ENCODE results near the gene ATP7B. TPM values are rescaled to one million over a fixed set of nuclear protein-coding genes. Genes with fewer than 3 reads are reported as not detected.

Gene ATP7B
- total RNA-seq, result 11.2 and 11.4 TPM in 2 replicates

DNA sequence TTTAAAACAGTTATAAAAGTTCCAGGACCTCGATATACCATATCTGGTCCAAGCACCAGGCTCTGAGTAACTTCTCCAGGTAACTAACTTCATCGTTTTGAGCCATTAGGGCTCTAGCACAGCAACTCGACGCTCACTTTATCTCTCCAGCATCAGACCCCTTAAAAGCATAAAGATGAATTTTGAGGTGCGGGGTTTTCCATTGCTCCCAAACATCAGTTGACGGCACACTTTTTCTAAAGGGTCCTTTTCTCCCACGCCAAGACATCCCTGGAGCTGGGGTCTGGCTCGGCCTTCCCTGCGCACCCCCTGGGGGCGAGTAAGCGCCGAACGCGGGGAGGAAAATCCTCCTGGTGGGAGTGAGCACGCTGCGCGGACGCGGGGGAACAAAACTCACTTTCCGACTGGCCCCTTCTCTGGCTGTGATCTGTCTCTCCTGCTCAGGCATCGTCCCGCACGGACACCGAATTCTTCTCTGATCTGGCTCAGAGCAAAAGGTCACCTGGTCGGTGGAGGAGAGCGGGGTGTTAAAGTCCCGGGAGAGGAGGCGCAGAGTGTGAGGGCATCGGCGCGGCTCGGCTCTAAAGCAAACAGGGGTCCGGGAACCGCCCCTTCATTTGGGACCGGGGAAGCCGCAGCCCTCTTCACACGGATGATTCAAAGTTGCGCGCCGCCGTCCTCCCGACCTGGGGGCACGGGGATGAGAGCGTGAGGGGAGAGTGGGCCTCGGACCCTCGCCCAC is at the start of gene ATP7B:
TSS of gene ATP7B (minus strand) at position 561 of the 742 bp plus-strand sequence. CDS start at position 448, 113 bp downstream.
- peak within 1 kb of the TSS; percentile 73 for H3K4me3 ChIP-seq (ENCODE audit: low read depth, low read length)
- DNase-seq (ENCODE audit: low read depth), result no peak
- TF ChIP-seq, protein P1, sequence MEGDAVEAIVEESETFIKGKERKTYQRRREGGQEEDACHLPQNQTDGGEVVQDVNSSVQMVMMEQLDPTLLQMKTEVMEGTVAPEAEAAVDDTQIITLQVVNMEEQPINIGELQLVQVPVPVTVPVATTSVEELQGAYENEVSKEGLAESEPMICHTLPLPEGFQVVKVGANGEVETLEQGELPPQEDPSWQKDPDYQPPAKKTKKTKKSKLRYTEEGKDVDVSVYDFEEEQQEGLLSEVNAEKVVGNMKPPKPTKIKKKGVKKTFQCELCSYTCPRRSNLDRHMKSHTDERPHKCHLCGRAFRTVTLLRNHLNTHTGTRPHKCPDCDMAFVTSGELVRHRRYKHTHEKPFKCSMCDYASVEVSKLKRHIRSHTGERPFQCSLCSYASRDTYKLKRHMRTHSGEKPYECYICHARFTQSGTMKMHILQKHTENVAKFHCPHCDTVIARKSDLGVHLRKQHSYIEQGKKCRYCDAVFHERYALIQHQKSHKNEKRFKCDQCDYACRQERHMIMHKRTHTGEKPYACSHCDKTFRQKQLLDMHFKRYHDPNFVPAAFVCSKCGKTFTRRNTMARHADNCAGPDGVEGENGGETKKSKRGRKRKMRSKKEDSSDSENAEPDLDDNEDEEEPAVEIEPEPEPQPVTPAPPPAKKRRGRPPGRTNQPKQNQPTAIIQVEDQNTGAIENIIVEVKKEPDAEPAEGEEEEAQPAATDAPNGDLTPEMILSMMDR (IDR thresholded peaks at IDR 0.05; ENCODE audit: insufficient read depth, low read length, poor library complexity, severe bottlenecking), result peak; percentile 22
- H3K27me3 ChIP-seq (ENCODE audit: control insufficient read depth, insufficient read depth, low read length), result no peaks in the 10 kb centered on the region
- no peaks in the 10 kb centered on the region for H3K36me3 ChIP-seq (ENCODE audit: control insufficient read depth, insufficient read depth, low read length)

DNA sequence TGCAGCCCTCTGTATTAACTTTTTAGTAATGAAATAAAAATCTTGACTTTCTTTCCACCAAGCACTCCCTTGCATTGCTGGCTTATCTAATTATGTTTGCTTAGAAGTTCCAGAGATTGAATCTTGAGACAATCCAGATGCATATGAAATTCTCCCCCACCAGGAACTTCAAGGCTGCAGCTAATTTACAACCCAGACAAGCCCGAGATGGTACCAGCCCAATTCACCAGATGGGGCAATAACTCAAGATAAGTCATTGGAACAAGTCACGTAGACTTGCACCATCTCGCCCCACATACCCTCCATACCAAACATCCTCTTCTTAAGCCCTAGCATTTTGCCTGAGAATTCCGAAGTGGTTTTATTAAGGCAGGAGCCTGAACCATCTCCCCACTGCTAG is 42.2 kb upstream of the ATP7B start:
- TF ChIP-seq, protein P1 (IDR thresholded peaks at IDR 0.05; ENCODE audit: insufficient read depth, low read length, poor library complexity, severe bottlenecking), result no peak
- DNase-seq (ENCODE audit: low read depth), result no peak
- no peaks in the 10 kb centered on the region for H3K36me3 ChIP-seq (ENCODE audit: control insufficient read depth, insufficient read depth, low read length)

DNA sequence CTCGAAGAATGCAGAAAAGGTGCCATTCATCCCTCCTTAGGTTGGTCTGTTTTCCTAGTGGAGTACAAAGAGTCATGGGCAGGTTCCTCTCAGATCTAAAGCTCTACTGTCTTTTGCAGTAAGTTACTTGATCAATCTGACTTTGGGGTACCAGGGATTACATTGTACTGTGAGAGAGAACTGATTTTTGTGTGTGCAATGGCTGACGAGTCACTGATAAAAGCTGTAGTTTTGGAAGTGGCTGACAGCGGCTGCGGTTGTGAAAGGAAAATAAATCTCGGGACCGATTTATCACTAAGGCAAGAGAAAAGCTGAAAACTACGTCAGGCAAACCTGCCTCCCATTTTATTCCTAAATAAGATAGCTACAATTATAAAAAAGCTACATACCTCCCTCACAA is 40.1 kb upstream of the ATP7B start:
- no peaks in the 10 kb centered on the region for H3K36me3 ChIP-seq (ENCODE audit: control insufficient read depth, insufficient read depth, low read length)
- DNase-seq (ENCODE audit: low read depth), result no peak
- H3K27me3 ChIP-seq (ENCODE audit: control insufficient read depth, insufficient read depth, low read length), result no peaks in the 10 kb centered on the region
- no peak overlapping the region for H3K4me3 ChIP-seq (ENCODE audit: low read depth, low read length)
- TF ChIP-seq, protein P1 (IDR thresholded peaks at IDR 0.05; ENCODE audit: insufficient read depth, low read length, poor library complexity, severe bottlenecking), result no peak

More for the DNA sequence above, 42.2 kb upstream of the ATP7B start:
- no peaks in the 10 kb centered on the region for H3K27me3 ChIP-seq (ENCODE audit: control insufficient read depth, insufficient read depth, low read length)
- no peak overlapping the region for H3K4me3 ChIP-seq (ENCODE audit: low read depth, low read length)

DNA sequence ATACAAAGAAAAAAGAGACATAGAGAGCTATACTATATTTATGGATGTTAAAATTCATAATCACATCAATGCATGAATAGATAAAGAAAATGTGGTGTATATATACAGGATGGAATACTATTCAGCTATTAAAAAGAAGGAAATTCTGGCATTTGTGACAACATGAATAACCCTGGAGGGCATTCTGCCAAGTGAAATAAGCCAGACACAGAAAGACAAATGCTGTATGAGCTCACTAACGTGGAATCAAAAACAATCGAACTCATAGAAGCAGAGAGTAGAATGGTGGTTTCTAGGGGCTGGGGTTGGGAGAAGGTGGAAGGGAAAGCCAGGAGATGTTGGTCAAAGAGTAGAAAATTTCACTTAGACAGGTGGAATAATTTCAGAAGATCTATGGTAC is 37.3 kb upstream of the ATP7B start:
- Histone ChIP-seq H3K4me3 (ENCODE audit: low read depth, low read length) (no peak overlapping the region), H3K36me3 (ENCODE audit: control insufficient read depth, insufficient read depth, low read length) (no peaks in the 10 kb centered on the region), H3K27me3 (ENCODE audit: control insufficient read depth, insufficient read depth, low read length) (no peaks in the 10 kb centered on the region)
- no peak for DNase-seq (ENCODE audit: low read depth)
- TF ChIP-seq, protein P1 (IDR thresholded peaks at IDR 0.05; ENCODE audit: insufficient read depth, low read length, poor library complexity, severe bottlenecking), result no peak

DNA sequence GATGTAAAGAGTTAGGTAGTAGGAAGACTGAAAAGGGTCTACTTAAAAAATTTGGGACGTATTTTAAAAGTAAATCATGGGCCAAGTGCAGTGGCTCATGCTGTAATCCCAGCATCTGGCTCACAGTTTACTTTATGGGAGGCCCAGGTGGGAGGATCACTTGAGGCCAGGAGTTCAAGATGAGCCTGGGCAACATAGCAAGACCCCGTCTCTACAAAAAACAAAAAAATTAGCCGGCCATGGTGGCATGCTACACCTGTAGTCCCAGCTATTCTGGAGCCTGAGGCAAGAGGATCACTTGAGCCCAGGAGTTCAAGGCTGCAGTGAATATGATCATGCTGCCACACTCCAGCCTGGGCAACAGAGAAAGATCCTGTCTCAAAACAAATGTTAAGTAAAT is 36.2 kb upstream of the ATP7B start:
- H3K4me3 ChIP-seq (ENCODE audit: low read depth, low read length), result no peak overlapping the region
- H3K36me3 ChIP-seq (ENCODE audit: control insufficient read depth, insufficient read depth, low read length), result no peaks in the 10 kb centered on the region
- no peak for DNase-seq (ENCODE audit: low read depth)
- no peaks in the 10 kb centered on the region for H3K27me3 ChIP-seq (ENCODE audit: control insufficient read depth, insufficient read depth, low read length)
- TF ChIP-seq, protein P1 (IDR thresholded peaks at IDR 0.05; ENCODE audit: insufficient read depth, low read length, poor library complexity, severe bottlenecking), result no peak

DNA sequence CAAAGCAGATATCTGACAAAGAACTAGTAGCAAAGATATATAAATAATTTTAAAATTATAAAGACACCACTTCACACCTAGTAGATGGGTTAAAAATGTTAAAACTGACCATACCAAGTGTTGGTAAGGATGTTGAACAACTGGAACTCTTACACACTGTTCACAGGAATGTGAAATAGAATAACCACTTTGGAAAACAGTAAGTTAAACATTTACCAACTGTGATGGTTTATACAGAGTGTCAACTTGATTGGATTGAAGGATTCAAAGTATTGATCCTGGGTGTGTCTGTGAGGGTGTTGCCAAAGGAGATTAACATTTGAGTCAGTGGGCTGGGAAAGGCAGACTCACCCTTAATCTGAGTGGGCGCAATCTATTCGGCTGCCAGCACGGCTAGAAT is 32.4 kb upstream of the ATP7B start:
- no peak overlapping the region for H3K4me3 ChIP-seq (ENCODE audit: low read depth, low read length)
- TF ChIP-seq, protein P1 (IDR thresholded peaks at IDR 0.05; ENCODE audit: insufficient read depth, low read length, poor library complexity, severe bottlenecking), result no peak
- H3K36me3 ChIP-seq (ENCODE audit: control insufficient read depth, insufficient read depth, low read length), result no peaks in the 10 kb centered on the region

More for the DNA sequence above, 32.4 kb upstream of the ATP7B start:
- H3K27me3 ChIP-seq (ENCODE audit: control insufficient read depth, insufficient read depth, low read length), result no peaks in the 10 kb centered on the region
- no peak for DNase-seq (ENCODE audit: low read depth)

Measured in kidney epithelial cell (primary cell).